Stimulated activated effector memory CD8-positive, alpha-beta T cell treated with anti-CD3 and anti-CD28 coated beads, Interleukin-12 subunit alpha, Interleukin-12 subunit beta, amount 100 ng/mL, for 72 hours (primary cell): Measurements from ENCODE around the gene HNRNPDL.
"Not testable (repeated sequence)": the region's sequence is repeated elsewhere in the genome, so short reads cannot be mapped to it uniquely, and the experiment has no call there.

ENCODE experiments used
- ATAC-seq: fragments of 150-1000 bp; cut with Tn5 transposase; 2 replicates; pipeline ENCODE4 v1.10.0; 2021
- DNase-seq, 2 donors: peaks; one replicate each; pipeline ENCODE4 v3.0.0; 2021 to 2022; ENCODE audit warnings: low spot score in 2 of 2
- H3K27ac Mint-ChIP-seq: one replicate; pipeline ENCODE4 v1.8.0; 2022; ENCODE audit warnings: mild to moderate bottlenecking, mixed read lengths
- H3K36me3 Mint-ChIP-seq: one replicate; pipeline ENCODE4 v1.8.0; 2022; ENCODE audit warnings: mild to moderate bottlenecking, mixed read lengths
- H3K4me1 Mint-ChIP-seq: one replicate; pipeline ENCODE4 v1.8.0; 2022; ENCODE audit warnings: mixed read lengths
- H3K4me3 Mint-ChIP-seq: one replicate; pipeline ENCODE4 v1.8.0; 2022; ENCODE audit warnings: mild to moderate bottlenecking, mixed read lengths
- H3K9me3 Mint-ChIP-seq: one replicate; pipeline ENCODE4 v1.8.0; 2022; ENCODE audit warnings: mixed read lengths

Gene HNRNPDL

GRCh38 chr4:82423245-82424054 is 6.8 kb downstream of the HNRNPDL start:
- Mint-ChIP-seq H3K36me3 (peaks cover 68% of the 10 kb centered on the region), H3K27ac (peak overlapping the region; percentile 59), H3K4me1 (peaks cover 48% of the 10 kb centered on the region), H3K4me3 (no peak overlapping the region), H3K9me3 (no peaks in the 10 kb centered on the region)
- ATAC-seq: peak; percentile 78
- no peak for DNase-seq

- no peak for DNase-seq
- no peak overlapping the region for H3K4me3 Mint-ChIP-seq
- ATAC-seq: no peak
- H3K4me1 Mint-ChIP-seq: peaks cover 40% of the 10 kb centered on the region
- peaks cover 59% of the 10 kb centered on the region for H3K36me3 Mint-ChIP-seq
- no peaks in the 10 kb centered on the region for H3K9me3 Mint-ChIP-seq
- H3K27ac Mint-ChIP-seq: no peak overlapping the region
Measured at GRCh38 chr4:82422616-82423015, 7.6 kb downstream of the HNRNPDL start.

DNA sequence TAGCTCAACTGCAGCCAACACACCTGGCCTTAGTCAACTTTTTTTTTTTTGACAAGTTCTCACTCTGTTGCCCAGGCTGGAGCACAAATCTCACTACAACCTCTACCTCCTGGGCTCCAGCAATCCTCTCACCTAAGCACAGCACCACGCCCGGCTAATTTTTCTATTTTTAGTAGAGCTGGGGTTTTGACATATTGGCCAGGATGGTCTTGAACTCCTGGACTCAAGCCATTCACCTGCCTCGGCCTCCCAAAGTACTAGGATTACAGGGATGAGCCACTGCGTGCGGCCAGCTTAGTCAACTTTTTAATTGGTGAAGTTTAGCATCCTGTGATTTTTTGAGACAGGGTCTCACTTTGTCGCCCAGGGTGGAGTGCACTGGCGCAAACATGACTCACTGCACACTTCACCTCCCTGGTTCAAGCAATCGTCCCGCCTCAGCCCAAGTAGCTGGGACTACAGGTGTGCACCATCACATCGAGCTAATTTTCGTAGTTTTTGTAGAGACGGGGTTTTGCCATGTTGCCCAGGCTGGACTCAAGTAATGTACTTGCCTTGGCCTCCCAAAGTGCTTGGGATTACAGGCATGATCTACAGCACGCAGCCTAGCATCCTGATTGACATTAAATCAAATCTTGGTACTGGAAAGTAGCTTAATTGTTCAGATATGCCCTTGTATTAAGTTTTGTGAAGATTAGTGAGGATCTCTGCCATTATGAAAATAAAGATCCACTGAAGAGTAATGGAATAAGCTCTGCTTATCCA is 8.3 kb downstream of the HNRNPDL start:
- Mint-ChIP-seq H3K36me3 (peaks cover 53% of the 10 kb centered on the region), H3K27ac (no peak overlapping the region), H3K4me3 (no peak overlapping the region), H3K9me3 (no peaks in the 10 kb centered on the region), H3K4me1 (peaks cover 33% of the 10 kb centered on the region)
- DNase-seq: no peak
- ATAC-seq: peak; percentile 24

DNA sequence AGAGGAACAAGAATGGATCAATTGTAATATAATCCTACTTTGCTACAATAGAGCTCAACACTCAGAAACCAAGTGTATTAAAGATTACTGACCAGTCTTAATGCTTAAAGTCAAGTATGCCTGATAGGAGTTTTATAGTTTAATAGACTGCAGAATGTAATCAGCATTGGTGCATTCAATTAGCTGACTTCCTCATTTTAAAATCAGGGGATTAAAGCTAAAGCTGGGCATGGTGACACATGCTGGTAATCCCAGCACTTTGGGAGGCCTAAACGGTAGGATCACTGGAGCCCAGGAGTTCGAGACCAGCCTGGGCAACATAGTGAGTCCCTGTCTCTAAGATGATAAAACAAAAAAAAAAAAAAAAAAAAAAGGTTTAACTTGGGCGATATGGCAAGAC is 10.8 kb downstream of the HNRNPDL start:
- H3K36me3 Mint-ChIP-seq: peaks cover 28% of the 10 kb centered on the region
- DNase-seq (no peak), ATAC-seq (no peak)
- H3K4me1 Mint-ChIP-seq: peaks cover 20% of the 10 kb centered on the region
- H3K9me3 Mint-ChIP-seq: no peaks in the 10 kb centered on the region
- H3K4me3 Mint-ChIP-seq: no peak overlapping the region
- H3K27ac Mint-ChIP-seq: no peak overlapping the region

- Mint-ChIP-seq H3K9me3 (no peaks in the 10 kb centered on the region), H3K4me3 (peak overlapping the region; percentile 32)
Measured at GRCh38 chr4:82415922-82416365, 14.3 kb downstream of the HNRNPDL start.

DNA sequence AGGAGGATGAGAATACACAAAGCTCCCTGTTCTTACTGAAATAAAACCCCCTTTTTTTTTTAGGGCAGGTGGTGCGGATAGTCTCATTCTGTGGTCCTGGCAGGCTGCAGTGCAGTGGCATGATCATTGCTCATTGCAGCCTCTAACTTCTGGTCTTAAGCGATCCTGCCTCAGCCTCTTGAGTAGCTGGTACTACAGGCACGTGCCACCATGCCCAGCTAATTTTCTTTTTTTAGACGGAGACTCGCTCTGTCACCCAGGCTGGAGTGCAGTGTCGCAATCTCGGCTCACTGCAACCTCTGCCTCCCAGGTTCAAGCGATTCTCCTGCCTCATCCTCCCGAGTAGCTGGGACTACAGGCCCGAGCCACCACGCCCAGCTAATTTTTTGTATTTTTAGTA is 15.2 kb downstream of the HNRNPDL start:
- H3K4me1 Mint-ChIP-seq, H3K4me3 Mint-ChIP-seq, H3K27ac Mint-ChIP-seq, H3K36me3 Mint-ChIP-seq, ATAC-seq, DNase-seq, H3K9me3 Mint-ChIP-seq: not testable (repeated sequence)

More at GRCh38 chr4:82415922-82416365, 14.3 kb downstream of the HNRNPDL start:
- Mint-ChIP-seq H3K36me3 (no peaks in the 10 kb centered on the region), H3K27ac (no peak overlapping the region), H3K4me1 (peaks cover 6% of the 10 kb centered on the region)
- ATAC-seq: no peak
- no peak for DNase-seq

- Mint-ChIP-seq H3K4me1 (no peaks in the 10 kb centered on the region), H3K9me3 (no peaks in the 10 kb centered on the region), H3K36me3 (no peaks in the 10 kb centered on the region), H3K4me3 (no peak overlapping the region), H3K27ac (no peak overlapping the region)
- ATAC-seq (no peak), DNase-seq (no peak)
Measured at GRCh38 chr4:82403725-82404124, 26.5 kb downstream of the HNRNPDL start.

- ATAC-seq (no peak), DNase-seq (no peak)
- no peak overlapping the region for H3K27ac Mint-ChIP-seq
- H3K36me3 Mint-ChIP-seq: no peaks in the 10 kb centered on the region
- no peaks in the 10 kb centered on the region for H3K9me3 Mint-ChIP-seq
- H3K4me3 Mint-ChIP-seq: no peak overlapping the region
- no peaks in the 10 kb centered on the region for H3K4me1 Mint-ChIP-seq
Measured at GRCh38 chr4:82402196-82402775, 28.0 kb downstream of the HNRNPDL start.

DNA sequence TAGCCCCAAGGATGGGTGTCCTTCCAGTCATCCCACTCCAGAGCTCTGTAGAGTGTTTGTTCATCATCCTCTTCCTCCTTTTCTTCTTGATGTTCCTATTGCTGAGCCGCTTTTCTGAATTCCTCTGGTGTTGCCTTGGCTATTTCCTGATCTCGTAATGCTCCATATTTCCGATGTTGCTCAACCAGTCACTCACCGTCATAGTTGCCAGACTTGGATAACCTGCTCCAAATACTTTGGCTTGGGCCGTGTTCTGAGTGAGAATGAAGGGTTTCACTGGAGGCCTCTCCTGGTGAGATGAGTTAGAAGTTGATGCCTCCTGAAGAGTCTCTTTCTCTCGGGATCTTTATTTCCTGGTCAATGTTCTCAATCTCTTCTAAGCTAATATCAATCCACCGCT is 28.7 kb downstream of the HNRNPDL start:
- no peak overlapping the region for H3K27ac Mint-ChIP-seq
- H3K4me1 Mint-ChIP-seq: no peaks in the 10 kb centered on the region
- no peak overlapping the region for H3K4me3 Mint-ChIP-seq
- ATAC-seq (no peak), DNase-seq (no peak)
- no peaks in the 10 kb centered on the region for H3K36me3 Mint-ChIP-seq
- no peaks in the 10 kb centered on the region for H3K9me3 Mint-ChIP-seq

- Mint-ChIP-seq H3K9me3 (no peaks in the 10 kb centered on the region), H3K4me3 (no peak overlapping the region), H3K4me1 (no peaks in the 10 kb centered on the region), H3K36me3 (no peaks in the 10 kb centered on the region), H3K27ac (no peak overlapping the region)
- DNase-seq: no peak
- no peak for ATAC-seq
Measured at GRCh38 chr4:82398263-82398662, 32.0 kb downstream of the HNRNPDL start.

DNA sequence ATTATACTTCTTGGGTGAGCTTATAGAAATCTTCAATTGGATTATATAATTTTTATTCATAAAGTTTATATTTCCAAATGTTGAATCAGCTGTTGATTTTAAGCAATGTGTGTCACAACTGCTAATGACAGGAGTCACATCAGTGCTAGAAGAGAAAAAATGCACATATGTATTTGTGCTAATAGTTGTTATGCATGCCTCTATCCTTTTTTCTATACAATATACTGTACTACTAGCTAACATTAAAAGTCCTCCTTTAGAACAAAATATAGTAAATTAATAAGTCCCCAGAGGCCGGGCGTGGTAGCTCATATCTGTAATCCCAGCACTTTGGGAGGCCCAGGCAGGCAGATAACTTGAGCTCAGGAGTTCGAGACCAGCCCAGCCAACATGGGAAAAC is 32.7 kb downstream of the HNRNPDL start:
- Mint-ChIP-seq H3K4me3 (no peak overlapping the region), H3K27ac (no peak overlapping the region), H3K36me3 (no peaks in the 10 kb centered on the region), H3K9me3 (no peaks in the 10 kb centered on the region), H3K4me1 (no peaks in the 10 kb centered on the region)
- DNase-seq: no peak
- no peak for ATAC-seq

GRCh38 chr4:82394896-82395295 is 35.4 kb downstream of the HNRNPDL start:
- ATAC-seq (no peak), DNase-seq (no peak)
- H3K9me3 Mint-ChIP-seq: no peaks in the 10 kb centered on the region
- H3K4me1 Mint-ChIP-seq: no peaks in the 10 kb centered on the region
- no peak overlapping the region for H3K4me3 Mint-ChIP-seq
- H3K27ac Mint-ChIP-seq: no peak overlapping the region
- H3K36me3 Mint-ChIP-seq: no peaks in the 10 kb centered on the region

DNA sequence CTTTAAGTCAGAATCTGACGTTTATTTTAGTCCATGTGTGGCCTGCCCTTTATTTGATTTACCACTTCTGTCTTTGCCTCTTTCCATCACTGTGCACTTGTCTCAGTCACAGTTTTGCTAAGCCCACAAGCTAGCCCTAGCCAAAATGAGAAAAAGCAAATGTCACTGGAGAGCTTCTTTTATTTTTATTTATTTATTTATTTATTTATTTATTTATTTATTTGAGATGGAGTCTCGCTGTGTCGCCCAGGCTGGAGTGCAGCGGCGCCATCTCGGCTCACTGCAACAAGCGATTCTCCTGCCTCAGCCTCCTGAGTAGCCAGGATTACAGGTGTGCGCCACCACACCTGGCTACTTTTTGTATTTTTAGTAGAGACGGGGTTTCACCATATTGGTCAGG is 40.2 kb downstream of the HNRNPDL start:
- H3K9me3 Mint-ChIP-seq: not testable (repeated sequence)

GRCh38 chr4:82388405-82388804 is 41.9 kb downstream of the HNRNPDL start:
- DNase-seq (no peak), ATAC-seq (no peak)
- Mint-ChIP-seq H3K4me1 (peaks cover 6% of the 10 kb centered on the region), H3K4me3 (no peak overlapping the region), H3K36me3 (no peaks in the 10 kb centered on the region), H3K9me3 (no peaks in the 10 kb centered on the region), H3K27ac (no peak overlapping the region)

More for the DNA sequence above, 40.2 kb downstream of the HNRNPDL start:
- not testable (repeated sequence) for H3K36me3 Mint-ChIP-seq, DNase-seq, H3K4me3 Mint-ChIP-seq, H3K27ac Mint-ChIP-seq, ATAC-seq, H3K4me1 Mint-ChIP-seq

GRCh38 chr4:82386312-82386711 is 44.0 kb downstream of the HNRNPDL start:
- ATAC-seq, H3K4me1 Mint-ChIP-seq, H3K27ac Mint-ChIP-seq, H3K36me3 Mint-ChIP-seq, DNase-seq, H3K9me3 Mint-ChIP-seq, H3K4me3 Mint-ChIP-seq: not testable (repeated sequence)
